Measurements from ENCODE around the gene NACC2.

NACC2 gene

DNA sequence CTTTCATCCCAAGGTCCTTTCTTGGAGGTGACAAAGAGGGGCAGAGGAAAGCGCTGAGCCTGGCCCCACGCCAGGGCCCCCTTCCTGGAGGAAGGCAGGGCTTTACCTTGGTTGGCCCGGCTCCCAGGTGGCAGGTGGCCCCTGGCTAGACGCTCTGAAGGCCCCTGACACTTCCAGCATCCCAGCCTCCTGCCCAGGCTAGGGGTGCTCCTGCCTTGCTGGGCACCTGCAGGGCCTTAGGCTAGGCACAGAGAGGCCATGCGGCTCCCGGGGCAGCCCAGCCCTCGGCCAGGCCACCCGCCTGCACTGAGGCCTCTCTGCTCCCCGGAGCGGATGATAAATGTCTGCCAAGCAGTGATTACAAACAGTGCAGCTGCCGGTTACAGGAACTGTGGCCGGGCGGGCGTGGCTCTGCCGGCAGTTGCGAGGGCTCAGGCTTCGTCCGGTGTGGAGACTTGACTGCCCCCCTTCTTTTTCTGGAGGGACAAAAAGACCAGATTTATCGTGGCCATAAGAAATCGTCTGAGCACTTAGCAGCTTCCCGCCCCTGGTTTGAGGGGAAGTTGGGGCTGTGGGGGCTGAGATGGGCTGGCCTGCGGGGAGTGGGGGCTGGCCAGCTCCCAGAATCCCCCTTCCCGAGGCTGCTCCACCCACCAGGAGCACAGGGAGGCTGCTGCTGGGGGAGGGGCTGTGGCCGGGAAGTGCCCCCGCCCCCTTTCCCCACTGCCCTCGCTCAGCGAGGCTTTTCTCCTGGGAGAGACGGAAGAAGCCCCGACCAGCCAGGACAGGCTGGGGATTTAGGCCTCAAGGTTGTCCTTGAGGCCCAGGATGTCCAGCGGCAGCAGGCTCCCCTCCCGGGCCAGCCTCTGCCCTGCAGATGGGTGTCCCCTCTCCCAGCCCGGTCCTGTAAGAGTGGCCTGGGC lies 102.3 kb downstream of the NACC2 start:
- peak; percentile 85 for DNase-seq (ENCODE audit: low read depth)

GRCh38 chr9:135991771-135992170 lies 103.3 kb downstream of the NACC2 start:
- no peak for DNase-seq (ENCODE audit: low read depth)

DNA sequence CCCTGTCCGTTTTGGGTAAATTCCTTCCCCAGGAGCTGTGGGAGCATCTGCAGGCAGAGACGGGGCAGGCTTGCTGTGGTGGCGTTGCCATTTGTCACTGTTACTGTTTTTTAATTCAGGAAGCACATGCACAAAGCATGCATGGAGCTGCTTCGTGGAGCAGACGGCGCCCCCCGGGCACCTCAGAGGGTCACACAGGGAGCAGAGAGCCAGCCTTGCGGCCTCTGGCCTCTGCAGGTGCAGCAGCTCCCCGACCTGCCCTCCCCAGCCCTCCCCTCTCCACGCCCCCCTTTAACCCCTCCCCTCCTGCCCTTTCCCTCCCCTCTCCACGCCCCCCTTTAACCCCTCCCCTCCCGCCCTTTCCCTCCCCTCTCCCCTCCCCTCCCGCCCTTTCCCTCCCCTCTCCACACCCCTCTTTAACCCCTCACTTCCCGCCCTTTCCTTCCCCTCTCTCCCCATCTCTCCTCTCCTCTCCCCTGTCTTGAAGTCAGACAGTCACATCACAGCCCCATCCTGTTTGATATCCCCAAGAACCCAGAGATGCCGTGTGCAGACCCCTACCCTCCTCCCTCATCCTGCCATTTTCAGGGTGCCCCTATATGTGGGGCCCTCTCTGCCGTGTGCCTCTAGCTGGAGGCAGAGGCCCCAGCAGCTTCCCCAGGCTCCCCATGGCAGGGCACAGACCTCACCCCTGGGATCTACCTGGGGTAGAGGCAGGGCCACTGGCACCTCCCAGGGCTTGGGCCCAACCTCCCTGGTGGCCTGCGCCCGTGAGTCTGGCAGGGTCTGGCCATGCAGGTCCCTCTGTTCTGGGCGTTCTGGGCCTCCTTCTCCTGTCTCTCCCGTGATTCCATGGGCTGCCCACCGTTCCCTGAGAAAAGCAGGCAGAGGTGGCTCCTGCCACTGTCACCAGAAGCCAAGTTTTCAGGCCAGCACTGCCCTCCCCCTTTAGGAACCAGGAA lies 104.3 kb downstream of the NACC2 start:
- peak; percentile 72 for DNase-seq (ENCODE audit: low read depth)

- no peak for DNase-seq (ENCODE audit: low read depth)
Measured at GRCh38 chr9:135989722-135990467, 105.2 kb downstream of the NACC2 start.

- no peak for DNase-seq (ENCODE audit: low read depth)
Measured at GRCh38 chr9:135989157-135989556, 105.9 kb downstream of the NACC2 start.

DNA sequence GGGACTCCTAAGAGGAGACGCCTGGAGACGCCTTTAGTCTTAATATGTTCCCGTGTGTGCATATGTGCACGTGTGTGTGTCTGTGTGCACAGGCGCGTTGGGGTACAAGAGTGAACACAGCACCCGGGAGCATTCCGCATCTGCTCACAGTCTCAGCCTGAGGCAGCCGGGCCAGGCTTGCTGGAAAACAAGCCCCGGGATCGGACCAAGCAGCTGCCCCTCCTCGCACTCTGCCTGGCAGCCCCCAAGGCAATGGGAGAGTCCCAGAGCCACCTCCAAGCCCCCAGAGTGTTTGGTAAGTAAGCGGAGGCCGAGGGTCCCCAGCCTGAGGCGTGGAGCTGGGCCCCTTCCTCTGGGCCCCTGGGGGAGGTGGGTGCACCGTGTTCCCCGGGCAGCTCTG lies 106.6 kb downstream of the NACC2 start:
- DNase-seq (ENCODE audit: low read depth): no peak

GRCh38 chr9:135987838-135988404 lies 107.2 kb downstream of the NACC2 start:
- no peak for DNase-seq (ENCODE audit: low read depth)

- DNase-seq (ENCODE audit: low read depth): no peak
Measured at GRCh38 chr9:135986605-135987004, 108.5 kb downstream of the NACC2 start.

DNA sequence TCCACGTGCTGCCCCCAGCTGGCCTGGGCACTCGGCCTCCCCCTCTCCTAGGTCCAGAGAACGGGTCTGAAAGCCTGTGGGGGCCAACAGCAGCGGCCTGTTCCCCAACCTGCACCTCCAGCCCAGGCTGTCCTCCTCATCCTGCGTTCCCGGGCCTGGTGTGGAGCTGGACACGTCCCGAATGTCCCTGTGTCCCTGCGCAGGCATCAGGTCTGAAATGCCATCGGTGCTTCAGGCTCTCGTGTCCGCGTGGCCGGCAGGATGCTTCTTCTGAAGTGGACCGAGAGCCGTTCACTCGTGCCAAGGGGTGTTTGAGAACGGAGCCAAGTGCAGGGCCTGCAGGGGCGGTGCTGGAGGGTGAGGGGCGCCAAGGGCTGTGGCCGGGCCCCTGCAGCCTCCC lies 109.2 kb downstream of the NACC2 start:
- DNase-seq (ENCODE audit: low read depth): no peak

GRCh38 chr9:135985459-135985774 lies 109.7 kb downstream of the NACC2 start:
- DNase-seq (ENCODE audit: low read depth): no peak

DNA sequence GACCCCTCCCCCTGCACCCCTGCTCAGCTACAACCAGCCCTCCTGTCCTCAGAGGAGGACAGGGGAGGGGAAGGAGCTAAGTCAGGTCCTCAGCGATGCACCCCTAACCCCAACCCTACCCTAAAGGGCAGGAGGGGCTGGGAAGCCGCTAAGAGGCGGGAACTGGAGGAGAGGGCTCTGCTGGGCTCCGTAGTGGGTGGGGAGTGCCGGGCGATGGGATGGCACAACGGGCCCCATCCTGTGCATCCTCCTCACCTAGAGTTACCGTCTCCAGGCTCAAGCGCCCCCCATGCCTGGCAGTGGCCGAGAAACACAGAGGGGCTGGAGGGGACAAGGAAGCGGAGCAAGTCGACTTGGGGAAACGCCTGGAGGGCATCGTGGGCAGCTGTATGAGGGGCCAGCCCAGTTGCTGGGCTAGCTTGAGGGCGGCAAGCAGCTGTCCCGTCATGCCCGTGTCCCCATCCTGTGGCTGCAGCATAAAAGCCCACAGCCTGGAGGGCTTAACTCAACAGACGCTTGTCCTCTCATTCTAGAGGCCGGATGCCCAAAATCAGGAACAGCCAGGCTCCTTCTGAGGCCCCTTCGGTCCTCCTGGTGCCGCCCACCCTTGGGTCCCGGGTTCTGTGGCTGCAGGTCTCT lies 110.9 kb downstream of the NACC2 start:
- DNase-seq (ENCODE audit: low read depth): no peak

DNA sequence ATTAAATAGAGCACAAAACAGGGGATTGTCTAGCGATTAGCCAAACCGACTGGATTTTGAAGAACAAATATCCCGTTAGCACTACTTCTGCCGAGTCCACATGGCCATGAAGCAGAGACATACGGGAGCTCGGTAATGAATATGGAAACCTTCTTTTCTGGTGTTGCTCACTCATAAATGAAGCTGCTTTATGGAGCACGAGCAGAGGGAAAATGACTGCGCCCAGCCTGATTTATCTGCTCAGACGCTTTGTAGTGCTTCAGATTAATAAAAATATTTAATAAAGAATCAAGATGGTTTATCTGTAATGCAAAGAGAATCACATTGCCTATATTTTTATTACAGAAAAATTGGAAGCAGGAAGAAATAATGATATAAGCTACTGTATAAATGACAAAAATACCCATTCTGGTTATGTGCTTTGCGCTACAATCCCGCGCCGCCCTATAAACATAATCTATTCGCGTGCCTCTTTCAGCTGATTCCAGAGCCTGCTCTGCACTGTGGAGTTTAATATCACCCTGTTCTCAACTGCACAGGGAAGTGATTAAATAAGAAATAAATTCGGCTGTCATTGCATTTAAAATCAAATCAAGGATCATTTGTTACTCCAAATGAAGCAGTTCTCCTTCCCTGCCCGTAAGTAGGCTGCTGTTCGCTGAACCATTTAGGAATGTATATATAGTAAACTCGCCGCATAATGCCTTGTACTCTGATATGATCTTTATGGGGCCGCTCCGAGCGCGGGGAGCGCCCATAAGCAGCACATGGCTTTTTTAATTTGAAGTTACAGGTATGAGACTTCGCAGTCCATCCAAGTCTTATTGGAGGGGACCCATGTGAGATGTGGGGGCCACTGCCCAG lies 111.6 kb downstream of the NACC2 start:
- no peak for DNase-seq (ENCODE audit: low read depth)

DNA sequence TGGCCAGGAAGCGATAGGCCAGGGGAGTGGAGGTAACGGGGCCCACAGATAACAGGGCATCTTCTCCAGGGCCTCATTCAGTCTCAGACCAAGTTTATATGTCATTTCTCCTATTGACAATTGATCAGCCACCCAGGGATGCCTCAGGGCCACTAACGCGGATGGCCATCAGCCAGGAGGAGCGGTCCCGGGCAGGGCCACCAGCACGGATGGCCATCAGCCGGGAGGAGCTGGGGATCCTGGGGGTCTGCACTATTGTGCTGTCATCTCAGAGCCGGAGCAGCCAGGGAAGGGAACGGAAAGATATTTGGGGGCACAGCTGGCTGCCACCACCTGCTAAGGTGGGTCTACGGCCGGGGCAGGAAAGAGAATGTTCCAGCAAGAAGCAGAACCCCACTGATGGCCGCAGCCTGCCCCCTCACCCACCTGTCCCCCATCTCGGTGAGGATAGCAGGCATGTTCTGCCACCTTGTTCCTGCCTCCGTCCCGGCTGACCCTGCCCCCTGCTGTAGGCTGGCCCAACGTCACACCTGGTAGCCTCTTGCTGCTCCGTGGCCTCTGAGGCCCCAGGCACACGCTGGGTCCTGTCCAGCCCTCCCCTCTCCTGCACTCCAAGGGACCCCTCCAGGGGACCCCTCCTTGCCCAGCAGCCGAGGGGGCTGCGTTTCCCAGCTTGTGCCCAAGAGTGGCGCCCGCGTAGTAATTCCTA lies 112.4 kb downstream of the NACC2 start:
- DNase-seq (ENCODE audit: low read depth): no peak

DNA sequence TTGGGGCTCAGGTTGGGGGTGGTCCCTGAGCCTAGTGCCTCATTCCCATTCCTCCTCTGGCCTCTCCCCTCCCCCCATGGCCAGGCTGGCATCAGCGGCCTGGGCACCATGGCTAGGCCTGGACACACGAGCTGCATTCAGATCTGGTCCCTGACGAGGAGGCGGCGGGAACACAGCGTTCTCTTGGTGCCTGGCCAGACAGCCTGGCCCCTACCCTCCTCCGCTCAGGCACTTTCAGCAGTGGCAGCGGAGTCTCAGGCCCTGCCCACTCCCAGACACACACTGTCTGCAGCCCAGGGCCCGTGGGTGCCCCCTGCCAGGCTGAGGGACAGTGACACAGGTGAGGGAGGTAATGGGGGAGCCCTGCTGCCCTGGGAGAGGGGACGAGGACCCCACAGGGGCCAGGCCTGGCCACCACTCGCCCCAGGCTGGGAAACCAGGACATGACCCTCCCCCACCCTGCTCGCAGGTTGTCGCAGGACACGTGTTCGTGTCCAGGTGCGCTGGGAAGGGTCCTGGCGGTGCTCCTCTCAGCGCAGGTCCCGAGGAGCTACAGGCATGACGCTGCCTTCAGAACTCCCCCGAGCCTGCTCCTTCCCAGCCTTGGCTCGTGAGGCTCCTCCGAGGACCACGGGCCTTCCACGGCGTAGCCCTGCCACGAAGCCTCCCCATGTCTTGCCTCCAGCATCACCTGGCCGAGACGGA lies 114.0 kb downstream of the NACC2 start:
- no peak for DNase-seq (ENCODE audit: low read depth)

- no peak for DNase-seq (ENCODE audit: low read depth)
Measured at GRCh38 chr9:135979547-135980166, 115.4 kb downstream of the NACC2 start.

GRCh38 chr9:135978642-135979546 lies 116.2 kb downstream of the NACC2 start:
- DNase-seq (ENCODE audit: low read depth): no peak

DNA sequence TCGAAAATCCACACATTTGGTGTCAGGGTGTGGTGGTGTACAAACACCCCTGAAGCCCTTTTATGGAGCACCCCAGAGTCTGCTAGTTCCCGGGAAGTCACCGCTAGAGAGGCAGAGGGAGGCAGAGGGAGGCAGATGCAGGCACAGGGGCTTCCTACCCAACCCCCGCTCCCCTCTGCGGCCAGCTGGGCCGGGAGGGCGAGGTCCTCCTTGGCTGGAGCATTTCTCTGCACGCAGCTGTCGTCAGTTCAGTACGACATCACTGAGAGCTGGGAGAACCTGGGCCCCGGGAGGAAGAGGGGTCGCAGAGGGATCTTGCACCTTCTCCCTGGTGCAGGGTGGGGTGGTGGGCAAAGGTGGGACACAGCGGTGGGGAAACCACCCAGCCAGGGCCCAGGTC lies 118.1 kb downstream of the NACC2 start:
- no peak for DNase-seq (ENCODE audit: low read depth)

DNA sequence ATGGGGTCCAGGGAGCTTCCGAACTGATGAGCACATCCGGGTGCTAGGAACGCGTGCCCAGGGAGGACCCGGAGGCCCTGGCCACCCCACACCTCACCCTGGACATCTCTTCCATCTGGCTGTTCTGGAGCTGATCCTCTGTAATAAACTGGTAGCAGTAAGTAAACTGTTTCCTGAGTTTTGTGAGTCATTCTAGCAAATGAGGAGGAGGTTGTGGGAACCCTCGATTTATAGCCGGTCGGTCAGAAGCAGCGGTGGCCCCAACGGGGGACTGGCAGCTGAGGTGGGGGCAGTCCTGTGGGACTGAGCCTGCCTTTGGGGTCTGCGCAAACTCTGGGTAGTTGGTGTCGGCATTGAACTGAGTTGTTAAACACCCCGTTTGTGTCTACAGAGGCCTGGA lies 118.6 kb downstream of the NACC2 start:
- peak; percentile 36 for DNase-seq (ENCODE audit: low read depth)
